Measurements from ENCODE around the gene LRMDA.

LRMDA gene

DNA sequence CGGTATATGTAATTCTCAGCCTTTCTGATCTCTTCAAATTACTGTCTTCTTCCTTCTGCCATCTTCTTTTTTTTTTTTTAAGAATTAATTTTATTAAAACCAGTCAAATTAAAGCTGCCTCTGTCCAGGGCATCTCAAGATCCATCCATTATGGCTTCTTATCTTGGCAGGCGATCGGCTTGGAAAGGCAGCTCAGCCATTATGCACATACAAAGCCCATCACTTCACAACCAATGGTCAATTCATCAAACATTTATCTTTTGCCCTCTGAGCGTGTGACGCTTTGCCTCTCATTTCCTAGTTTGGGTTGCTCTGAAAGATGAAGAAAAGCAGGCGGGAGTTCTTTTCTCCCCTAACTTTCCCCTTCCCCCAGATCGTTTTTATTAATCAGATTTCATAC, 591.6 kb downstream of the LRMDA start:
- TF ChIP-seq USF1 (IDR thresholded peaks at IDR 0.05) (no peak), CREB1 (IDR thresholded peaks at IDR 0.05; ENCODE audit: low read depth) (no peak), CEBPB (IDR thresholded peaks at IDR 0.05) (no peak), TCF12 (IDR thresholded peaks at IDR 0.05; ENCODE audit: low read depth) (no peak), EP300 (IDR thresholded peaks at IDR 0.05; ENCODE audit: borderline replicate concordance) (no peak), REST (IDR thresholded peaks at IDR 0.05; ENCODE audit: low read depth) (no peak), TAF1 (IDR thresholded peaks at IDR 0.05; ENCODE audit: low read depth) (no peak), YY1 (IDR thresholded peaks at IDR 0.05; ENCODE audit: low read depth) (no peak)
- TF ChIP-seq, protein P1, sequence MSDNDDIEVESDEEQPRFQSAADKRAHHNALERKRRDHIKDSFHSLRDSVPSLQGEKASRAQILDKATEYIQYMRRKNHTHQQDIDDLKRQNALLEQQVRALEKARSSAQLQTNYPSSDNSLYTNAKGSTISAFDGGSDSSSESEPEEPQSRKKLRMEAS (IDR thresholded peaks at IDR 0.05): no peak

- TF ChIP-seq TCF12 (IDR thresholded peaks at IDR 0.05; ENCODE audit: low read depth) (no peak), RAD21 (IDR thresholded peaks at IDR 0.05; ENCODE audit: low read depth) (no peak), EGR1 (IDR thresholded peaks at IDR 0.05) (no peak), YY1 (IDR thresholded peaks at IDR 0.05; ENCODE audit: low read depth) (no peak), USF1 (IDR thresholded peaks at IDR 0.05) (no peak), ZBTB7A (IDR thresholded peaks at IDR 0.05; ENCODE audit: low read depth) (no peak), FOXM1 (IDR thresholded peaks at IDR 0.05; ENCODE audit: borderline replicate concordance, low read depth) (no peak), REST (IDR thresholded peaks at IDR 0.05; ENCODE audit: low read depth) (no peak), TEAD4 (IDR thresholded peaks at IDR 0.05) (no peak), NFIC (IDR thresholded peaks at IDR 0.05) (no peak), TAF1 (IDR thresholded peaks at IDR 0.05; ENCODE audit: low read depth) (no peak)
These were observed 593.2 kb downstream of the LRMDA start for GRCh38 chr10:76024460-76025123.

- no peak for TF ChIP-seq USF1 (IDR thresholded peaks at IDR 0.05)
- TF ChIP-seq CEBPB (IDR thresholded peaks at IDR 0.05): no peak
- no peak for TF ChIP-seq RAD21 (IDR thresholded peaks at IDR 0.05; ENCODE audit: low read depth)
- TF ChIP-seq NFIC (IDR thresholded peaks at IDR 0.05): no peak
- no peak for TF ChIP-seq ZBTB7A (IDR thresholded peaks at IDR 0.05; ENCODE audit: low read depth)
- TF ChIP-seq, protein P1 (IDR thresholded peaks at IDR 0.05): no peak
- TF ChIP-seq FOXM1 (IDR thresholded peaks at IDR 0.05; ENCODE audit: borderline replicate concordance, low read depth): no peak
- TF ChIP-seq TAF1 (IDR thresholded peaks at IDR 0.05; ENCODE audit: low read depth): no peak
- no peak for TF ChIP-seq CREB1 (IDR thresholded peaks at IDR 0.05; ENCODE audit: low read depth)
- no peak for TF ChIP-seq EGR1 (IDR thresholded peaks at IDR 0.05)
- TF ChIP-seq TCF12 (IDR thresholded peaks at IDR 0.05; ENCODE audit: low read depth): no peak
- no peak for TF ChIP-seq REST (IDR thresholded peaks at IDR 0.05; ENCODE audit: low read depth)
- TF ChIP-seq YY1 (IDR thresholded peaks at IDR 0.05; ENCODE audit: low read depth): no peak
- no peak for TF ChIP-seq EP300 (IDR thresholded peaks at IDR 0.05; ENCODE audit: borderline replicate concordance)
- TF ChIP-seq TEAD4 (IDR thresholded peaks at IDR 0.05): no peak
These were observed 593.7 kb downstream of the LRMDA start for GRCh38 chr10:76025124-76025477.

DNA sequence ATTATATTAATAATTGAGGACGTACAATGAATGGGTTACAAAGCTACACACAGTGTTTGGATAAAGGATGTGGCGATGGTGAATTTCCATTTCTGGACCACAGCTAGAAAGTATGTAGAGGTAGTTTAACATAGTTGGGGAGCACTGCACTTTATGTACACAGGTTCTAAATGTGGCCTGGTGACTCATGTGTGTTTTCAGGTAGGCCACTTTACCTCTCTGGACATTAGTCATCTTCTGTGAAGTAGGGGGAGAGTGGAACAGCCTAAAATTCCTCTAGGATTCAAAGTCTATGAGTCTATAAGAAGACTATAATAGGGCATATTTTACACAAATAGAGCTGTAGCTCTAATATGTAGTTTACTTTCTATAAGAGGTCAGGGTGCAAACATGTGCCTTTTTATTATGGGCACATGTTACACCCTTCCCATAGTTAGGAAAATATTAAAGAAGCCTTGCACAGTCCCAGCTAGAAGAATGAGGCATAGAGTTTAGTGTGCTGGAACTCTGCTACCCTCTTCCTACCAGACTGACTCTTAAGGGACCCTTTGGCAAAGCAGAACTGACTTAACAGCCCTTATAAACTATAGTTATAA, 594.9 kb downstream of the LRMDA start:
- no peak for TF ChIP-seq FOXM1 (IDR thresholded peaks at IDR 0.05; ENCODE audit: borderline replicate concordance, low read depth)
- TF ChIP-seq NFIC (IDR thresholded peaks at IDR 0.05): no peak
- no peak for TF ChIP-seq TCF12 (IDR thresholded peaks at IDR 0.05; ENCODE audit: low read depth)
- TF ChIP-seq EP300 (IDR thresholded peaks at IDR 0.05; ENCODE audit: borderline replicate concordance): no peak
- no peak for TF ChIP-seq EGR1 (IDR thresholded peaks at IDR 0.05)

Measured in Ishikawa (cell line).